ENCODE results near the gene PGD.
"Not testable (repeated sequence)": the region's sequence is repeated elsewhere in the genome, so short reads cannot be mapped to it uniquely, and the experiment has no call there.

Gene PGD

GRCh38 chr1:10438677-10439163, 39.9 kb downstream of the PGD start:
- DNase-seq, result no peak

- DNase-seq, result no peak
Measured at GRCh38 chr1:10440305-10440704, 41.4 kb downstream of the PGD start.

- DNase-seq, result no peak
Measured at GRCh38 chr1:10440794-10441193, 41.9 kb downstream of the PGD start.

GRCh38 chr1:10444248-10444647, 45.4 kb downstream of the PGD start:
- DNase-seq, result no peak

- no peak for DNase-seq
Measured at GRCh38 chr1:10444795-10445397, 46.0 kb downstream of the PGD start.

- DNase-seq, result no peak
Measured at GRCh38 chr1:10446790-10447422, 48.0 kb downstream of the PGD start.

GRCh38 chr1:10449751-10450150, 50.9 kb downstream of the PGD start, which contains the start of gene CORT:
Gene CORT, plus strand, starts transcription at chr1:10450031. Its CDS starts 193 bp downstream, at chr1:10450224.
- DNase-seq, result no peak

- DNase-seq, result no peak
Measured at GRCh38 chr1:10450156-10450814, 51.4 kb downstream of the PGD start.

- no peak for DNase-seq
Measured at GRCh38 chr1:10450836-10451235, 52.0 kb downstream of the PGD start.

- no peak for DNase-seq
Measured at GRCh38 chr1:10451287-10451686, 52.4 kb downstream of the PGD start.

GRCh38 chr1:10456048-10456447, 57.2 kb downstream of the PGD start:
- DNase-seq, result no peak

- DNase-seq, result no peak
Measured at GRCh38 chr1:10456661-10457060, 57.8 kb downstream of the PGD start.

GRCh38 chr1:10457462-10457861, 58.6 kb downstream of the PGD start:
- DNase-seq, result not testable (repeated sequence)

GRCh38 chr1:10457875-10458274, 59.0 kb downstream of the PGD start:
- no peak for DNase-seq

- DNase-seq, result no peak
Measured at GRCh38 chr1:10459184-10459583, 60.3 kb downstream of the PGD start.

- no peak for DNase-seq
Measured at GRCh38 chr1:10467078-10467477, 68.2 kb downstream of the PGD start.

- DNase-seq, result no peak
Measured at GRCh38 chr1:10470043-10470442, 71.2 kb downstream of the PGD start.

Measured in NCI-H2029 treated with DMSO at 0.1 percent for 48 hours (cell line).